GM12891 (cell line): ENCODE results near the gene TBRG4.

Experiments used
- DNase-seq: peaks from one replicate; pipeline ENCODE4 v3.0.0; 2011; ENCODE audit warnings: low spot score; ENCODE audit not compliant: insufficient read length
- FAIRE-seq: peaks from 2 replicates; lab custom pipeline; 2011; peaks lifted over from hg19 to GRCh38; lab: Jason Lieb, UNC
- PAX5 ChIP-seq: IDR thresholded peaks from 2 replicates; pipeline ENCODE4 v1.6.1; 2011; ENCODE audit warnings: low read length, moderate library complexity, mild to moderate bottlenecking; ENCODE audit not compliant: insufficient read depth, severe bottlenecking
- POLR2A ChIP-seq: IDR thresholded peaks from 2 replicates; pipeline ENCODE4 v1.6.1; 2011; ENCODE audit warnings: low read depth, low read length, control low read depth
- POLR2AphosphoS5 ChIP-seq: IDR thresholded peaks from 2 replicates; pipeline ENCODE4 v1.6.1; 2011; ENCODE audit warnings: low read depth, low read length, control low read depth
- POU2F2 ChIP-seq: IDR thresholded peaks from 2 replicates; pipeline ENCODE4 v1.6.1; 2011; ENCODE audit warnings: low read depth, mild to moderate bottlenecking, control low read depth, low read length, moderate library complexity
- SPI1 ChIP-seq: IDR thresholded peaks from 2 replicates; pipeline ENCODE4 v1.6.1; 2011; ENCODE audit warnings: low read depth, low read length, control low read depth
- TAF1 ChIP-seq: IDR thresholded peaks from 2 replicates; pipeline ENCODE4 v1.6.1; 2011; ENCODE audit warnings: low read depth, low read length, control low read depth

The TBRG4 gene

GRCh38 chr7:45107356-45107755 lies 4.1 kb downstream of the TBRG4 start:
- TF ChIP-seq TAF1 (no peak), SPI1 (no peak), POLR2AphosphoS5 (no peak), POLR2A (no peak), POU2F2 (no peak), PAX5 (no peak)
- DNase-seq (no peak), FAIRE-seq (no peak)

GRCh38 chr7:45106820-45107219 lies 4.7 kb downstream of the TBRG4 start:
- no peak for FAIRE-seq
- no peak for DNase-seq
- TF ChIP-seq POU2F2 (no peak), POLR2A (no peak), SPI1 (no peak), POLR2AphosphoS5 (no peak), PAX5 (no peak), TAF1 (no peak)

- no peak for DNase-seq
These were observed 5.8 kb downstream of the TBRG4 start for GRCh38 chr7:45105588-45106188.

GRCh38 chr7:45104844-45105587 lies 6.5 kb downstream of the TBRG4 start:
- no peak for FAIRE-seq
- TF ChIP-seq TAF1 (no peak), POLR2A (no peak), PAX5 (no peak), POU2F2 (0 out of 2 replicates have a peak, but pooled peaks have one; percentile 13), SPI1 (no peak), POLR2AphosphoS5 (no peak)
- DNase-seq, result no peak

More at GRCh38 chr7:45105588-45106188, 5.8 kb downstream of the TBRG4 start:
- peak; percentile 33; the same call in 1 of the 2 replicates for TF ChIP-seq POLR2AphosphoS5
- TF ChIP-seq PAX5, result no peak
- FAIRE-seq, result no peak

- TF ChIP-seq SPI1 (no peak), PAX5 (no peak), POU2F2 (no peak), POLR2AphosphoS5 (no peak), POLR2A (no peak), TAF1 (no peak)
- FAIRE-seq (no peak), DNase-seq (no peak)
These were observed 7.3 kb downstream of the TBRG4 start for GRCh38 chr7:45103958-45104843.

GRCh38 chr7:45102785-45103712 lies 8.4 kb downstream of the TBRG4 start:
- TF ChIP-seq POLR2AphosphoS5, result no peak
- no peak for TF ChIP-seq PAX5
- no peak for TF ChIP-seq TAF1
- TF ChIP-seq POLR2A, result no peak
- TF ChIP-seq SPI1, result no peak
- TF ChIP-seq POU2F2, result no peak
- no peak for FAIRE-seq
- DNase-seq, result no peak

GRCh38 chr7:45101748-45102147 lies 9.7 kb downstream of the TBRG4 start:
- TF ChIP-seq TAF1 (no peak), POLR2A (no peak), POLR2AphosphoS5 (no peak; the same call in 1 of the 2 replicates), POU2F2 (no peak), SPI1 (no peak), PAX5 (no peak)
- DNase-seq, result no peak
- no peak for FAIRE-seq

GRCh38 chr7:45100761-45101480 lies 10.6 kb downstream of the TBRG4 start:
- TF ChIP-seq SPI1, result no peak
- TF ChIP-seq POLR2AphosphoS5, result no peak
- no peak for TF ChIP-seq POLR2A
- TF ChIP-seq PAX5, result no peak
- no peak for TF ChIP-seq POU2F2
- TF ChIP-seq TAF1, result no peak
- FAIRE-seq, result no peak
- no peak for DNase-seq
